Urothelium cell line (cell line): ENCODE results near the gene TGFBR1.
A peak's percentile ranks its signal among the peaks of the same experiment; 100 is the strongest.
"Not testable (repeated sequence)": the region's sequence is repeated elsewhere in the genome, so short reads cannot be mapped to it uniquely, and the experiment has no call there.

Source experiments
- DNase-seq: peaks from one replicate; pipeline ENCODE4 v3.0.0; 2011; ENCODE audit warnings: low spot score, mixed read lengths
- FAIRE-seq: peaks from 2 replicates; lab custom pipeline; 2011; peaks lifted over from hg19 to GRCh38; lab: Jason Lieb, UNC

The TGFBR1 gene

DNA sequence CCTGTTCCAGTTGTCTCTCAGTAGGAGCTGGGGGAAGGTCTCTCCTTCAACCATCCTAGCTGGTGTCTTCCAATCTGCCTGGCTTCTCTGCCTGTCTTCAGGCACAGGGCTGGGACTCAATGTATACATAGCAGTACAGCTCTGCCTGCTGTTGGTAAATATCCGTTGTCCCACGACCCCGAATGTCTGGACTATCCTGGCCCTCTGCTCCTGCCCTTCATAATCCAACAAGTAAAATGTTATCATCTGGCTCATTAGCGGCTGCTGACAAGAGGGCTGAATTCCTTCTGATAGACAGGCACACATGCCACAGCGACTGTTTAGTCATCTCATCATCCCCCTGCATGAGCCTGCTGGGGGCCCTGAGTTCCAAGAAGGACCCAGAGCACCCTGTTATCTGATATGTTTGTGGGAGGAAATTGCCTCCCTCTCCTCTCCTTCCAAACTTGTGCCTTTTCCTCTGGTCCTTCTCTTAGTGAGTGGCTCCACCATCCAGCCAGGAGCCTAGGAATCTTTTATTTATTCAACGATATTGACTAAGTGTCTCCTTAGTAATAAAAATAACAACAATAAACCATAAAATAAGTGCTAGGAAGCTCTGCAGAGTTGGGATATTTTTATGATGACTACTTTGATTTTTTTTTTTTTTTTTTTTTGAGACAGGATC lies 29.5 kb upstream of the TGFBR1 start:
- DNase-seq (no peak), FAIRE-seq (no peak)

DNA sequence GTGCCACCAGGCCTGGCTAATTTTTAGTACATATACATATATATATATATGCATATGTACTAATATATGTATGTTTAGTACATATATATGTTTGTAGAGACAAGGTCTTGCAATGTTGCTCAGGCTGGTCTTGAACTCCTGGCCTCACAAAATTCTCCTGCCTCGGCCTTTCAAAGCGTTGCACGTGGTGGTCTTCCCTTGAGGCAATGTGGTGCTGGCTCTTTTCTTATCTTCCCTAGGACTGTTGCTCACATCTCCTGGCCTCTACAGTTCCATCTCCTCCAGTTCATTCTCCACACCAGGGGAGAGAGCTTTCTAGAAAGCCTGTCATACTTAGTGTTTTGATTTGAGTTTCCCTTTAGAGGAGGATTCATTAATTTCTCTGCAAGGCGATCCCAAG lies 28.9 kb upstream of the TGFBR1 start:
- FAIRE-seq (no peak), DNase-seq (no peak)

DNA sequence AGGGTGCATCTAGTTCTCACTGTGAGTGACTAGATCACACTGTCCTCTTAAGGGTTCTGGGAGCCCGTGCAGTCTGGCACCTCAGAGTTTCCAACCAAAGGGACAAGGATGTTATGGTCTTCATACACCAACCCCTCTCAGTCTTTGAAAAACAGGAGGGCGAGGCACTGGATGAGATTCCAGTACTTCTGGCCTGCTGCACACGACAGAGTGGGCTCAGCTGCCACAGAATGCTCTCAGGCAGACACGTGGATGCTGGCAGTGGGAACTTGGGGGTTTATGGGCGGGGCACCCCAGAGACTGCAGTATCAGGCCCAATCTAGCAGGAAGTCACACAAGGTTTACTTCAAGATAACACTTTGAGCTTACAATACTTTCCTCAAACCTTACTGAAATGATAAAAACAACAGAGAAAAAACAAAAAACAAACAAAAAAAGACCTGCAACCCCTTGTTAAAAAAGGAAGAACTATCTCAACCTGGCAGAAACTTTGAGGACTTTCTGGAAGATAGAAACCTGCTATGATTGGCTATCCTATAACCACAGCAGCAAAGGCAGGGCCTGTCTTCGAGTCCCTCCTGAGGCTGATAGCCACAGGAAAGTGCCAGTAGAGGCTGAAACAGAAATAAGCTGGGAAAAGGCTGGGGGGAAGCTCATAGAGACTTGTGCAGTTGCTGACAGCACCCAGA lies 28.3 kb upstream of the TGFBR1 start:
- no peak for DNase-seq
- no peak for FAIRE-seq

DNA sequence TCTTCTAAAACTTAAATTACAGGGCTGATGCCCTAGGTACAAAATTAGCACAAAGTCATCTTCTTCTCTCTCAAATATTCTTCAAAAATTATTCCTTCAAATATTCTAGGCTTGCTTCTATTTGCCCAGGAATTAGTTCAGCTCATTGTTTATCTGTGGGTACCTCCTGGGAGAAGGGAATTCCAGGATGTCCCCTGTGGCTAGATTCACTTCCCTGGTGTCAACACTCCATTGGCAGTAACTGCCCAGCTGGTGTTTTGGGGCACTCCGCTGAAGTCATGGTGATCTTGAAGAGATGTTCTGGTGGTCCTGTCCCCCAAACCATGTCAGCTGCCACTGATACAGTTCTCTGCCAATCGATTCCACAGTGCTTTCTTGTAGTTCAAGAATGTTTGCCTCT lies 26.2 kb upstream of the TGFBR1 start:
- FAIRE-seq (no peak), DNase-seq (no peak)

DNA sequence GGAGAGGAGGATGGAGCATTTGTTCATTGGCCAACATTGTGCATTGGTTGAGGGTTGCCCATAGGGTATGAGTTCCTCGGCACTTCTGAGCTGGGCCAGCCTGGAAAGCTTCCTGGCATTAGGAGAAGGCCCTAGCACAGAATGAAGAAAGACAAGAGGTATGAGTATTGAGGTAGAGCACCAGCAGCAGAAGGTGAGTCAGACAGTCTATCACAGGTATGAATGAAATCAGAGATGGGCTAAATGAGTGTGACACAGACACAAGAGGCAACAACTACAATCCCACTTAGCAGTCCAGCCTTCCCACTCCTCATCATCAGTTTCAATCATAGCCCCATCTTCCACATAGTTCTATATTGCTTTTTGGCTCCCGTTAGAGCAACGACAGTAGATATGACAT lies 25.4 kb upstream of the TGFBR1 start:
- no peak for DNase-seq
- FAIRE-seq, result no peak

DNA sequence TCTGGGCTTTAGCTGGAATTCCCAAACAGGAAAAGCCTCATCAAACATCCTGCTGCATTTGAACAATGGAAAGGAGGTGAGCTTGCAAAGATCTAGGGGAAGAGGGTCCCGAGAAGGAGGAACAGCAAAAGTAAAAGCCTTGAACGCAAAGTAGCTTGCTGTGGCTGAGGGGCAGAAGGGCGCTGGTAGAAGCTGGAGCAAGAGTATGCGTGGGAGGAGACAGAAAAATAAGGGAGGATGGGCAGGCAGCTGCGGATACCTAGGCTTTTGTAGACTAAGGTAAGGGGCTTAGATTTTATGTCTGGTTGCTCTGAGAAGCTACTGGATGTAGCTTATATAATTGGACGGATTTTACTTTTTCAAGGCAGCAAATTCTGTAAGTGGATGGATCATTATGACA lies 21.9 kb upstream of the TGFBR1 start:
- DNase-seq (no peak), FAIRE-seq (no peak)

DNA sequence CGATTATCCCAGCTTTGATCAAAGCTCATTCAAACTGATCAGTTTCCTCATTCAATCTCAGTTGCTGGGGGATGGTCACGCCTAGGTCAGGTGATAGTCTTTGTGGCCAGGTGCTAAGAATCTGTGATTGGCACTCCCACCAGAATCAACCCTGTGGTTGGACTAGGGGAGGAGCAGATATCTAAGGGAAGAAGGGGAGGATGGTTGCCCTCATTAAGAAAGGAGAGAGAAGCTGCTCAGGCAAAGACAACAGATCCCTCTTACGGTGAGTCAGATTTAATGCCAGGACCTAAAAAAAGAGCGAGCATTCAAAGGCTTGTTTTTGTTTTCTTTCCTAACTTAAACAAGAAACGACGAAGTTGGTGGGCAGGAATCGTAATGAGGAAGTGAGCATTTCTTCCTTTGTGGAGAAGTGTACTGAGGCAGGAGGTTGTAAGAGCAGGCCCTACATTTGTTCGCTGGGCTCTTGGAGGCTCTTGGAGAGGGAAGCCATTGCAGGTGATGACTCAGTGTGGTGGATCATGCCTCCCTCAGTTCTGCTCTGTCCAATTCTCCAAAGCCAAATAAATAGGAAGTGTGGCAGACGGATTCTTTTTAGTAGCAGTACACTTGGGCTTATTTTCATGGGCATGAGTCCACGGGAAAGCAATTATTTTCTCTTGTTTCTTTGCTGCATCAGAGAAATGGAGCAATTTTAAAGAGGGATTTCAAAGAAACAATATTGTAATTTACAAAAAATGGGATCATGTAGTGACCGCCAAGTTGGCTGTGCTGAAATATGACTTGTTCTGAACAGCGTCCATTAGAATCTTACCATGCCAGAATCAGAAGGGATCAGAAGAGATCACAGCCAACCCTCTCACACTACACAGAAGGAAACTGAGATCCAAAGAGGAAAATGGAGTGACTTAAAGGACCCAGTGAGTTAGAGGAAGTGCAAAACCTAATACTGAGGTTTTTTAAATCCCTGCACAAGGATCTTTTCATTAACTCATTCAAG lies 18.7 kb upstream of the TGFBR1 start:
- no peak for FAIRE-seq
- DNase-seq, result peak; percentile 50

DNA sequence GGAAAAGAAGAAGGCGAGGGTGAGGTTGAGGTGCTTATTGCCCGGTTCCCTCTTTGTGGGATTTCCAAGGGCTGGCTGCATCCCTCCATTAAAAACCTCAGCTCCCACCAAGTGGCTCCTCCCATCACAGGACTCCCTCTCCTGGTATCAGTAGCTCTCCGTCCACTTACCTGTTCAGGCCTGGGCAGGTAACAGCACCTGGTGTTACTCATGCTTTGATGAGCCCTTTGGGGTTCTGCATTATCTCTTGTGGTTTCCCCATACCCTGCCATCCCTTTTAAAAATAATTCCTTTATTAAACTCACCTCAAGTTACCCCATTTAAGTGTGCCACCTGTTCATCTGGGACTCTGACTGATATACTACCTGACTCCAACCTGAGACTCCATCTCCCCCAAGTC lies 17.5 kb upstream of the TGFBR1 start:
- FAIRE-seq (no peak), DNase-seq (no peak)

DNA sequence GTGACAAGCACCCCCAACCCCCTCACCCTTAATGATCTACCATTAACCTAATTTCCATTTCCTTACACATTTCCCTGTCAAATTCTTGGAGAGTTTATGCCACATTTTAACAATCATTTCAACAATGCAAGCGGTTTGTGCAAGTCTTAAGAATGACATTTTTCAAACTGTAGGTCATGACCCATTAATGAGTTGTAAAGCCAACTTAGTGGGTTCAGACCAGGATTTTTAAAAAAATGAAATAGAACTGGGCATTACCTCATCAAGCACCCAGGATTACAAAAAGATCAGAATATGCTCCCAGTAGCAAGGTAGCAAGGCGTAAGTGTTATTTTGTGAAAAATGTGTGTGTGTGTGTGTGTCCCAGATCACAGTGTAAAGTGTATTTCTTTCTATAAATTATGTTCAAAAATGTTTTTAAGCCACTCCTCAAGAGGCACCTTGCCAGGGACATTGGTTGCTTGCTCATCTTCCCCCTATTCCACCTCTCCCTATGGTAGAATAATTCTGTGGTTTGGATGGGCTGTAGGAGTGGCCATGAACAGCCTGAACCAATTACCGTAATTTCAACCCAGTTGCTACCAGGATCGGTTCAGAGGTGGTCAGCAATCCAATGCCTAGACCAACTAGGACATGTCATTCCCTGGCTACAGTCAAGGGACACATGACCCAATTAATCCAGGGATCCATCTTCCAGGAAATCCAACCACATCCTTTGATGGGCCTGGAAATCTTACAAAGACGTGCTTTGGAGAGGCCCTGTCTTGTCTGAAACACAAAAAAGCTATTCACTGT lies 14.4 kb upstream of the TGFBR1 start:
- DNase-seq (no peak), FAIRE-seq (no peak)

DNA sequence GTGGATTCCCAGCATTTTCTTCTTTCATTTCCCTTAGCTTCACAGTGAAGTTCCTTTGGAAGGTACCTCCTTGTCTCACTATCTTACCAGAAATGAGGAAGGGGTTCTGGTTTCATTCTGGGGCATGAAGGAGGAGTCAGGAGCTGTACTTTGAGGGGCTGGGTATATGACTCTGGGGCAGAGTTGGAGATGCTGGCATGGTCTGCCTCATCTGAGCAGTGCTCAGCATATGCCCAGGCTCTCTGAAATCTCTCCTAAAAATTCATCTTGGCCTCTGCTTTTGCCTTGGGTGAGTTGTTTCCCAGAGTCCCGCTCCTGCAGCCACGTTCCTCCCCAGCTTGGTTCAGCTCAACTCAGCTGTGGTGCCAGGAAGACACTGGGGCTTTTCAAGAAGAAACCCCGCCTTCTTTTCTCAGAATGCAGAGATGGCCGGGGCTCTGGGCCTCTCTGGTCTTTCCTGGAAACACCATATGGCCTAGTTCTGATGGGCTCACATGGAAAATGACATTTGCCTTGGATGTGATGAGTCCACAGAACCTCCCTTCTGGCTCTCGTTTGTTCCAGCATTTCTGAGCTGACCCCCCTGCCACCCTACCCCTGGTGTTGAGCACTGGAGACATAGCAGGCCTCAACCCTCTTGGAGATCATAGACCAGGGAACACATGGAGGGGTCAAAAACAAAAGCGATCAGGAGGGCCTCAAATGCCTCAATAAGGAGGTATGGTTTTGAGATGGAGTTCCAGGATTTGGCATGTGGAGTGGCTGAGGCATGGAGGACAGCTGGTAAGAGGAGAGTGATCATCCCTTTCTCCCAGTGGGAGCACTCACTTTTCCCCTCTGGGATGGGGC lies 12.0 kb upstream of the TGFBR1 start:
- FAIRE-seq, result no peak
- no peak for DNase-seq

DNA sequence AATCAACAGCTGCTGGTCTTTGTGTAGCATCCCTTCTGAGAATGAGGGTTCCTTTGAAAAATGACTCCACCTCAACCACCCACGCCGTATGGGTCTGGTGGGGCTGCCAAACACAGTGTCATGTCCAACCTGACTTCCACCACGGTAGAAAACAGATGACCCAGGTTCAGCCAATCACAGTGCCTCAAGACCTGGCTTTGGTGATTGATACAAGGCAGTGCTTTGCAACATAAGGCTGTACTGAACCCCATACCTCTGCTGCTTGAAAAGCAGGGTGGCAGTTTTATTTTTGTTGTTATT lies 11.5 kb upstream of the TGFBR1 start:
- DNase-seq, result no peak
- FAIRE-seq, result no peak

DNA sequence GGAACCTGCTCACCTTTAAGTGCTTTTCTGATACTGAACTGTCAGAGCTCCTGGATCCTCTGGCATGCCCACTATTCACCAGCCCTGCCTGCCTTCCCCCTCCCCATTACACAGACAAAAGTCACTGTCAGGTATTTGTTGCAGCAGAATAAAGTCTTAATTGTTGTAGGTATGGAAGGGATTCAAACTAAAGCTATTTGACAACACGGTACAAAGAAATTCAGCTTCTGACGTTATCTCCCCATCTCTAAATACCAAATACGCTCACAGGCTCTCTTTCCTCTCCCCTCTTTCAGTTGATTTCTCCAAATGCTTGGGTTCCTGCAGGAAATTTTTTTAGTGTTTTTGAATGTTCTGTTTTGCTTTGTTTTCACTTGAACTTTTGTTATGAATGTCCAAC lies 9.3 kb upstream of the TGFBR1 start:
- FAIRE-seq, result no peak
- DNase-seq, result no peak

DNA sequence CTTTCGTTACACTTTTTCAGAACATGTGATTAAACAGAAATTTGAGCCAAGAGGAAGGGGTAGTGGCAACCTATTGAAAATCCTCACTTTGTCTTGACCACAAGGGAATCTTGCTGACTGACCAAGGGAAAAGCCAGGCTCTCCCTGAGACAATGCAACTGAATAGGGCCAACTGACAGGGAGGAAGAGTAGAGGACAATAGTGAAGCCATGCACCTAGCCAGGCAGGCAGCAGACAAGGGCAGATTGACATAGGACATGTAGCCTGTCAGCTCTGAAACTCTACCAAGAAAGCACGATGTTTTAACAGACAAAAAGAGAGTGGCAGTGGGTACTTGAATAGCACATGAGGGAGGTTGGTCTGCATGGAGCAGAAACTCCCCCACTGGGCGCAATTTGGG lies 8.5 kb upstream of the TGFBR1 start:
- no peak for FAIRE-seq
- DNase-seq, result no peak

DNA sequence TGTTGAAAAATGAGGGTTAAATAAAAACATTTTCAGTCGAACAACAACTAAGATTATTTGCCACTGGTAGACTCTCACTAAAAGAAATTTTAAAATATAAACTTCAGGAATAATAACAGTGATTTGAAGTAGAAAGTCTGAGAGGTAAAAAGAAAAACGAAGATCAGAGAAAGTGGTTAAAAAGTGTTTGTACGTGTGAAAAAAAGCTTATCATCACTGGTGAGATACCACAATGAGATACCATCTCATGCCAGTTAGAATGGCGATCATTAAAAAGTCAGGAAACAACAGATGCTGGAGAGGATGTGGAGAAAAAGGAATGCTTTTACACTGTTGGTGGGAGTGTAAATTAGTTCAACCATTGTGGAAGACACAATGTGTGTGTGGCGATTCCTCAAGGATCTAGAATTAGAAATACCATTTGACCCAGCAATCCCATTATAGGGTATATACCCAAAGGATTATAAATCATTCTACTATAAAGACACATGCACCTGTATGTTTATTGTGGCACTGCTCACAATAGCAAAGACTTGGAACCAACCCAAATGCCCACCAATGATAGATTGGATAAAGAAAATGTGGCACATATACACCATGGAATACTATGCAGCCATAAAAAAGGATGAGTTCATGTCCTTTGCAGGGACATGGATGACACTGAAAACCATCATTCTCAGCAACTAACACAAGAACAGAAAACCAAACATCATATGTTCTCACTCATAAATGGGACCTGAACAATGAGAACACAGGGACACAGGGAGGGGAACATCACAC lies 4.9 kb upstream of the TGFBR1 start:
- not testable (repeated sequence) for DNase-seq, FAIRE-seq

DNA sequence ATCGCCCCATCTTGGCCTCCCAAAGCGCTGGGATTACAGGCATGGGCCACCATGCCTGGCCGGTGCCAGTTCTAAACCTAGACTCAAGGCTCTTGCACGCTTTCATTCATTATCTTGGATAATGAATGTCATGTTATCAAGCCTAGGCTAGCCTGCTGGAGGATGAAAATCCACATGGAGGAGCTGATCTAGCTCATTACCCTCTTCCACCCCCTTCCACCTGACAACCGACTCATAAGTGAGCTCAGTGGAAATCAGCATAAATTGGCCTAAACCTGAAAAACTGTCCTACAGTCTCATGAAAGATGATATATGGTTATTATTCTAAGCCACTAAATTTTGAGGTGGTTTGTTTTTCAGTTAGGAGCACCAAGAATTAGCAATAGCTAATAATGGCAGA lies 3.6 kb upstream of the TGFBR1 start:
- no peak for FAIRE-seq

DNA sequence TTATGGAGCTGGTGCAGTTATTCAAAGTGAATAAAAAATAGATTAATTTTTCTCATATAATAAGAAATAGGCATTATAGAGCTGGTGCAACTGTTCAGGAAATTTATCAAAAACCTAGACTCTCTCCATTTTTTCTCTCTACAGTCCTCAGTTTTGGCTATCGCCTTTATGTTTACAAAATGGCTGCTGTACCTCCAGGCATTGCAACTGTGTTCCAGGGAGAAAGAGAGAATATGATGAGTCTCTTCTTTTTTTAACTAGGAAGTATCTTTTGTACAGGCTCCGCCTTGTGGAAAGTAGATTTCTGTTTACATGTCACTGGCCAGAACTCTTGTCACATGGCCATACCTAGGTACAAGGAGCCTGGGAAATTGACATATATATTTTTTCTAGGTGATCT lies 3.1 kb upstream of the TGFBR1 start:
- no peak for FAIRE-seq
- DNase-seq, result no peak

More for the DNA sequence above, 3.6 kb upstream of the TGFBR1 start:
- DNase-seq, result no peak

DNA sequence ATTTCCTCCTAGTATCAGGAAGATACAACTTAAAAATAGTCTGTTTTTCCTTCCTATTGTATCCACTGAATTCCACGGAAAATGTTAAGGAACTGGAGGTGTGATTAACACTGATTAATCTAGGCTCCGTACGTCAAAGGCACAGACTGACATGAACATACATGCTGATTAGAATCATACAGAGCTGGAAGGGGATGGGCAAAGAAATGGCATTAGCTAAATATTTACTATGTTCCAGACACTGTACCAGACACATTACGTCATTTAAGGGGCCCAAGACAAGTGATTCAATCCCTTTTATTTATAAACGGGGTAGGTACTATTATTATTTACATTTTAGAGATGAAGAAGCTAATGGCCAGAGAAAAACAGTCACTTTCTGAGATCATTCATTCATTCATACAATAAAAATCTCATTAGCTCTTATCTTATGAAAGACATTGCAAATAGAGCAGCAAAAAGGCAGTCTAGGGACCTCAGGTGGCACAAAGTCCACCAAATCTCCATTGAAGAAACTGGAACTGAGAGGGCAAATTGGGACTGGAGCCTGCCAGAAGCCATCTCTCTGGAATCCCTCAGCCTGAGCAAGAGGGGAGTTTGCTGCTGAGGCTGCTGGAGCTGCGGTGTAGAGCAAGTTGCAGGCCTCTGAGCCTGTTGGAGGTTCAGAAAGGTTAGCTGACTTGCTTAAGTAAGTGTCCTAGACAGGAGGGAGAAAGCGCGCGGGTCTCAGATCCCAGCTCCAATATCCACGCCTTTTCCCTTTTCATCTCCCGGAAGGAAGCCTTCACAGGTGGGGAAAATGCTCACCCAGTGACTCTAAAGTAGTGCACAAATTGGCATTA lies 1.6 kb upstream of the TGFBR1 start:
- FAIRE-seq (no peak), DNase-seq (no peak)

DNA sequence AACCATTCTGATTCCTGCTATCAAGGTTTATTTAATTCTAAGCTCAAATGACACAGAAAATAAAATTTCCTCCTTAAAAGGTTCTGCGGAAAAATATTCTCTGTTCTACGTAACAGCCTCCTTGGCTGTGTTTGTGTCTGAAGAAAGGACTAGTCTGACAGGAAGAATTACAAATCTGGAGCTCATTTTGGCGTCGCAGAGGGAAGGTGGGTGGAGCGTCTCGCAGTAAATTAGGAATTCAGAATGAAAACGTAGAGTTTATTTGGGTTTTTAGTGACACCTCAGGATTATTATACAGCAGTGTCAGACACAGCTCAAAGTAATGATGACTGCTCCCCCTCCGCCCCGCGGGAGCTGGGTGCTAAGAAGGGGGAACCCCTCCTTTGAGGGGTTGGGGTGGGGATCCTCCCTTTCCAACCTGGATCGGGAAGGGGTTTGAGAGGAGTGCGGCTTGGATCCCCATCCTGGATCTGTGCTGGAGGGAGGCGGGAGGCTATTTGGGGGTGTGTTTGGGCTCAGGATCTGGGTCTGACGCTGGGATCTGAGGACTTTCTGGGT lies 933 bp upstream of the TGFBR1 start:
- FAIRE-seq (no peak), DNase-seq (no peak)
